NCI-H1930 (cell line): ENCODE measurements around the gene B3GALT6.

Experiments used
- DNase-seq, 2 experiments: peaks; one replicate each; lab custom pipeline; 2025; lab: John Stamatoyannopoulos, UW

The B3GALT6 gene

DNA sequence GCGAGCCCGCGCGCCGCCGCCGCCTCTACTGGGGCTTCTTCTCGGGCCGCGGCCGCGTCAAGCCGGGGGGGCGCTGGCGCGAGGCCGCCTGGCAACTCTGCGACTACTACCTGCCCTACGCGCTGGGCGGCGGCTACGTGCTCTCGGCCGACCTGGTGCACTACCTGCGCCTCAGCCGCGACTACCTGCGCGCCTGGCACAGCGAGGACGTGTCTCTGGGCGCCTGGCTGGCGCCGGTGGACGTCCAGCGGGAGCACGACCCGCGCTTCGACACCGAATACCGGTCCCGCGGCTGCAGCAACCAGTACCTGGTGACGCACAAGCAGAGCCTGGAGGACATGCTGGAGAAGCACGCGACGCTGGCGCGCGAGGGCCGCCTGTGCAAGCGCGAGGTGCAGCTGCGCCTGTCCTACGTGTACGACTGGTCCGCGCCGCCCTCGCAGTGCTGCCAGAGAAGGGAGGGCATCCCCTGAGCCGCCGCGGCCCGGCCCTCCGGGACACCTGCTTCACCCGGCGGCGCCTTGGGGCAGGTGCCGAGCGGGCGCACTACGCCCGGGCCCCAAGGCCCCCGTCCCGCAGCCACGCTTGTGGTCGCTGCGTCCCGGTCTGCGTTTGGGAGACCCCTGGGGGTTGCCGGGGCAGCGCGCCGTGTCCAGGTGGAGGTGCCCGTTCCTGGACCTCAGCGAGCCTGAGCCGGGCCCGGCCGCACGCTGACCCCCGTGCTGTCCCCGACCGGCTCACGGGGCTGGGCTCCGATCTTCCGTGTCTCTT lies 944 bp downstream of the B3GALT6 start:
- no peak for DNase-seq

DNA sequence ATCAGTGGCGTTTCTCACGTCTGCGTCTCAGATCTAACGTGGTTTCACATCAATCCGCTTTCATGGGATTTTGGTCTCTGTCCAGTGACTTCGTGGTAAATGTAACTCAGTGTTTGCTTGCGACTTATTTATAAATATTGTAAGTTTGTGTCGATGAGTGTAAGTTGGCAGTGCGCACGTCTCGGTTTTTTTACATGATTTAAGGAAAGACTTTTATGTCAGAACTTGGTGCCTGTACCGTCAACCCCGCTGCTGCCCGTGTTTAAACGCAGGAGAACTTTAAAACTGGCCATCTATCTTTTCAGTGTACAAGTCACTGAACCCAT lies 1.5 kb downstream of the B3GALT6 start:
- no peak for DNase-seq

DNA sequence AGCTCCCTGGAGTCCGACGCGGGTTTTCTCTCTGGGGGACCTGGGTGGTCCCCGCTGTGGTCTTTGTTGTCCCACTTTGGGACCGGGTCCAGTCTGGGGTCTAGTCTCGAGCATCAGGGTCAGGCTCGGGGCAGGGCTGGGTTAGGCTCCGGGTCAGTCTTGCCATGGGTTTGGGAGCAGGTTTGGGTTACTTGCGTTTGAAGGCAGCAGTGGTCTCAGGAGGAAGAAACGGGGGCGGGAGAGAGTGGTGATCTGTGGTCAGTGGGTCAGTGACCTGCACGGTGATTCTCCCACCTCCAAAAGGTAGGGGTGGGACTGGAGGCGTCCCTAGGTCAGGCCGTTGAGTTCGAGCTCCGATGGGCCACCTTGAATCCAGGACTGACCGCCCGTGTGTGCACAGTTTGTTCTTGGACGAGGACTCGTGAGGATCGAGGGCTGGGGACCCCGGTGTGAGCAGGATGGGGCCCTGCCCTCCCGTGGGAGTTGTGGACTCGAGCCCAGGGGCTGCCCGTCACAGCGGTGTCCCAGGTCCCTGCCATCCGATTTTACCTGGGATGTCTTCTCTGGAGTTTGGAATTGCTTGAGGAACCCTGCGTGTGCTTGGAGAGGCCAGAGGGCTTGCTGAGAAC lies 2.3 kb downstream of the B3GALT6 start:
- no peak for DNase-seq

- DNase-seq: no peak
These were observed 3.1 kb downstream of the B3GALT6 start for GRCh38 chr1:1235016-1235744.

- DNase-seq: no peak
These were observed 4.2 kb downstream of the B3GALT6 start for GRCh38 chr1:1236176-1236763.

GRCh38 chr1:1236945-1237873 lies 5.2 kb downstream of the B3GALT6 start:
- DNase-seq: no peak

GRCh38 chr1:1237874-1238701 lies 6.1 kb downstream of the B3GALT6 start:
- DNase-seq: no peak

- DNase-seq: no peak
These were observed 6.7 kb downstream of the B3GALT6 start for GRCh38 chr1:1238702-1239178.

GRCh38 chr1:1239227-1239613 lies 7.2 kb downstream of the B3GALT6 start:
- DNase-seq: no peak

GRCh38 chr1:1239614-1240347 lies 7.7 kb downstream of the B3GALT6 start:
- DNase-seq: no peak

- DNase-seq: no peak
These were observed 8.3 kb downstream of the B3GALT6 start for GRCh38 chr1:1240348-1240732.

DNA sequence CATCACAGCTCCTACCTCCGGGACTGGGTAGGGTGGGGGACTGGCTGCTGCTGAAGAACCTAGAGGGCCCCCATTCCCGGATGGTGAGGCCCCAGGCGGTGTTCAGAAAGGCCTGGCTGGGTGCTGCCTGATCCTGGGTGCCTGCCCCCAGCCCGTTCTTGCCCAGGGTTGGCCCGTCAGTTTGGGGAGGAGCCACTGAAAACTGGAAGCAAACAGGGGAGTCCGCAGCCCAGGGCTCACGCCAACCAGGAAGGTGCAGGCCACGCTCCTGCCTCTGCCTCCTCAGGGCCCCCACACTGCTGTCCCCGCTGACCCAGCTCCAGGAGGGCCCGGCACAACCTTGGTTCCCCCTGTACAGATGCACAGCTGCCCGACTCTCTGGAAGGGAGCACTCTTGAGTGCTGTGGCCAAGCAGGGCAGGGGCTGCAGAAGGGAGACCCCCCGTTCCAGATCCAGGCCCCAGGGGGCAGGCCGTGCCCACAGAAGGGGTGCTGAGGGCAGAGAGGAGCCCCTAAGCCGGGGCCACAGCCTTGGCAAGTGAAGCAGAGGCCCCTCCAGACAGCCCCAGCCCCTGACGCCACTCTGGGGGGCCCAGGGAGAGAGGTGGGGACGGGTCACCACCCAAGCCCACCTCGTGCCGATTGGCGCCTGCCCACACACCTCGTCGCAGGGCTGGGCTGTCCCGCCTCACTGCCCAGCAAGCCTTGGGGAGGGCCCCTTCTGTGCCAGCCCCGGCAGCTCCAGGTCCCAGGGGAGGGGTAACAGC lies 9.0 kb downstream of the B3GALT6 start:
- DNase-seq: no peak

DNA sequence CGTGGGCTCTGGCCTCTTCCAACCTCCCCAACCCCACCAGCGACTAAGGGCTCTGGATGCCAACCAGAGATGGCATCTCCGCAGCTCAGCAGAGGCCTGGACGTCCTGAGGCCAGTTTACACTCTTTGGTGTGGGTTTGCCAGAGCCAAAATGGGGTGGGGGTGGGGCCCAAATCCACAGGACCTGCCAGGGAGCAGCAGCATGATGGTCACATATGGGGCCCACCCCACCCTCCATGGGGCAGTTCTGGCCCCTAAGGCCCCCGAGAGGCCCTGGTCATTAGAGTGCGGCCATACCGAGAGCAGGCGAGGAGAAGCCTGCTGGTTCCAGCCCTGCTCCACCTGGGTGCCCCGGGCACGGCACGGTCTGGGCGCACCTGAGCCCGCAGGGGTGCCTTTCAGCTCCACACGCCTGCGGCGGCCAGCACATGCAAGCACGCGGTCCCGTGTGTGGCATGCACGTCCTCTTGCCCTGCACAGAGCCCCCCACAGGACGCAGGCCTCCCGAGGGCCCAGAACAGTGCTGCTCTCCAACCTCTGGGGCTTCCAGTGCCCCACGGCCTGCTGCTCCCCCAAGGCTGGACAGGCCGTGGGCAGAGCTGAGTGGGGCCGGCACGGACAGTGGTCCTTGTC lies 9.7 kb downstream of the B3GALT6 start:
- no peak for DNase-seq

DNA sequence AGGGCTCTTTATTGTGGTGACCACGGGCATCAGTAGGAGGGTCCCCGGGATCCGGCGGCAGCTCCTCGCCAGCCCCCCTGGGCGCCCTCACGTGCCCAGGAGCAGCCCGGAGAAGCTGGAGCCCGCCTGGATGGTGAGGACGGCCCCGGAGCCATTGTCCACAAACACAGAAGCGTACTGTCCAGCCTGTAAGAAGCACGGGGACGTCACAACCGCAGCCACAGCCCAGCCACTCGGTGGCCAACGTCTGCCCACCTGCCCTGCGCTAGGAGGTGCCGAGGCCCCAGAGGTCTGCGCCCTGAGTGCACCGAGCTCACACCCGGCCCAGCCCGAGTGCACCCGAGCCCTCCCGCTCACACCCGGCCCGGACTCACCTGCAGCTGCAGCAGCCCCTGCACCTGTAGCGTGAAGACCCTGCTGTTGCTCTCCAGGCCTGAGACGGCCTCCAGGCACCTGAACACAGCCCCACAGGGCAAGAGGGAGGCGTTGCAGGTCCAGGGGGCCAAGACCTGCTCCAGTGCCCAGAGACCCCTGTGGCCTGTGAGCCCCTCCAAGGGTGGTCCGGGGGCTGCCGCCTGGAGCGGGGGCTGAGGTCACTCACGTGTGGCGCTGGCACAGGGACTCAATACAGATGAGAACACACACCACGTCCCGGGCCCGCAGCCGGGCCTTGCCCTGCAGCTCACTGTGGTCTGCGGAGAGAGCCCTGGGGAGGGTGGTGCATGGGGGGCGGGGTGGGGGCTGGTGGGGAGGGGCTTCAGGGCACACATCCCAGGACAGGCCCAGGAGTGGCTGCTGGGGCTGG lies 10.6 kb downstream of the B3GALT6 start:
- DNase-seq: no peak

GRCh38 chr1:1243266-1243660 lies 11.2 kb downstream of the B3GALT6 start:
- DNase-seq: no peak

DNA sequence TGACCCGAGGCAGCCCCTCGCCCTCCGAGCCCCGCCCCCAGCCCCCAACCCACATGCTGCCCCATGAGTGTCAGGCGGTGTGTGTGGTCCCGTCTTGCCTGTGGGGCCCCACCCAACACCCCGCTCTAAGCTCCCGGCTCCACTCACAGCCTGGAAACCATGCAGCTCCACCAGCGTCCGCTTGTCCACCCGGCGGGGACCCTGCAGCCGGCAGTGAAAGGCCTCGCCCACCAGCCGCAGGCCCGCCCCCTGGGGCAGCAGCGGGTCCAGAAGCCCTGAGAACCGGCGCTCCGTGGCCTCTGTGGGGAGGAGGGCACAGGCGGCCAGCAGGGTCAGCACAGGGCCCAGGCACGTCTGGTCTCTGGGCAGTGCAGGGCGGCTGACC lies 11.8 kb downstream of the B3GALT6 start:
- no peak for DNase-seq

DNA sequence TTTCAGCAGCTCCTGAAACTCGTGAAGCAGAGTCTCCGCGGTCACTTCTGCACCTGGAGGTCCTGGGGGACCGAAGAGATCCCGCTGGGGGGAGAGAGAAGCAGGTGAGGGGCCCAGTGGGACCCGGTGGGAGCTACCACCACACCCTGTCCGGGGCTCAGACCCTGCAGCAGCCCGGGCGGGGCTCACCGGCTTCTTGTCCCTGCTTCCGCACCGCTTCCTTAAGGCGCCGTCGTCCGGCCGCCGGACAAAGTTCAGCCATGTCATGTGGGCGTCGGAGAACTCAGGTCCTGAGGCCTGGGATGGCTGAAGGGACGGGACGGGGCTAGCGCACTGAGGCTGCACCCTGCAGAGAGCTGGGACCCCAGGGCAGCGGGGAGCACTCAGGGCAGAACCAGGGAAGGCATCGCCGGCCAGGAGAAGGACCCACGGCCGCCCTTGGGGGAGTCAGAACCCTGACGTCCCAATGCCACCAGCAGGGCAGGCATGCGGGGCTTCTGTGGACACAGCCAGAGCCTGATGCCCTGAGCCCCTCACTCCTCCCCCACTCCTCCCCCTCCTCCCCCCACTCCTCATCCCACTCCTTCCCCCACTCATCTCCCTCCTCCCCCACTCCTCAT lies 12.3 kb downstream of the B3GALT6 start:
- DNase-seq: no peak
